MM.1S (cell line): Measurements from ENCODE around the gene ILF2.

Experiments
- DNase-seq: peaks from one replicate; pipeline ENCODE4 v3.0.0-alpha.2; 2015
- H2AFZ ChIP-seq: fragments of 300-600 bp; sonication (generic); 2 replicates; pipeline ENCODE4 v1.6.0; 2016; ENCODE audit warnings: antibody characterized with exemption, low read length
- H3F3A ChIP-seq: fragments of 300-600 bp; sonication (generic); 2 replicates; pipeline ENCODE4 v1.6.1; 2016; ENCODE audit warnings: mild to moderate bottlenecking, antibody characterized with exemption, low read length, moderate library complexity, mixed read lengths; ENCODE audit not compliant: insufficient read depth
- H3K27ac ChIP-seq: fragments of 300-600 bp; sonication (generic); 2 replicates; pipeline ENCODE4 v1.5.1; 2016; ENCODE audit warnings: mild to moderate bottlenecking, low read length
- H3K27me3 ChIP-seq: fragments of 300-600 bp; sonication (generic); replicated peaks from 2 replicates; pipeline ENCODE4 v1.6.0; 2016; ENCODE audit warnings: low read length; ENCODE audit not compliant: insufficient read depth
- H3K36me3 ChIP-seq: fragments of 300-600 bp; sonication (generic); replicated peaks from 2 replicates; pipeline ENCODE4 v1.6.1; 2016; ENCODE audit warnings: mild to moderate bottlenecking, low read length, mixed read lengths; ENCODE audit not compliant: insufficient read depth
- H3K4me1 ChIP-seq: fragments of 300-600 bp; sonication (generic); 2 replicates; pipeline ENCODE4 v1.6.1; 2016; ENCODE audit warnings: low read length, mixed read lengths
- H3K4me2 ChIP-seq: fragments of 300-600 bp; sonication (generic); 2 replicates; pipeline ENCODE4 v1.6.0; 2016; ENCODE audit warnings: low read depth, low read length
- H3K4me3 ChIP-seq: fragments of 300-600 bp; sonication (generic); 2 replicates; pipeline ENCODE4 v1.5.1; 2016; ENCODE audit warnings: low read length, mixed read lengths
- H3K79me2 ChIP-seq: fragments of 300-600 bp; sonication (generic); 2 replicates; pipeline ENCODE4 v1.6.1; 2016; ENCODE audit warnings: mixed run types, low read length, mixed read lengths
- H3K9ac ChIP-seq: fragments of 300-600 bp; sonication (generic); 2 replicates; pipeline ENCODE4 v1.6.1; 2016; ENCODE audit warnings: low read length, mixed read lengths
- H3K9me2 ChIP-seq: fragments of 300-600 bp; sonication (generic); replicated peaks from 2 replicates; pipeline ENCODE4 v1.6.1; 2016; ENCODE audit warnings: mild to moderate bottlenecking, low read length, mixed read lengths; ENCODE audit not compliant: insufficient read depth
- H3K9me3 ChIP-seq: fragments of 300-600 bp; sonication (generic); replicated peaks from 2 replicates; pipeline ENCODE4 v1.6.1; 2016; ENCODE audit warnings: mild to moderate bottlenecking, low read length, mixed read lengths; ENCODE audit not compliant: insufficient read depth
- H4K20me1 ChIP-seq: fragments of 300-600 bp; sonication (generic); 2 replicates; pipeline ENCODE4 v1.6.1; 2016; ENCODE audit warnings: mild to moderate bottlenecking, low read length, moderate library complexity, mixed read lengths; ENCODE audit not compliant: insufficient read depth
- CTCF ChIP-seq: fragments of 300-600 bp; sonication (generic); IDR thresholded peaks from 2 replicates; pipeline ENCODE4 v1.5.1; 2016; ENCODE audit warnings: antibody characterized with exemption, low read length, mixed read lengths
- EZH2 ChIP-seq: fragments of 300-600 bp; sonication (generic); optimal IDR thresholded peaks from 2 replicates; pipeline ENCODE3; 2017; ENCODE audit warnings: low read depth, mild to moderate bottlenecking, antibody characterized with exemption, low read length, mixed read lengths
- EZH2phosphoT487 ChIP-seq: fragments of 300-600 bp; sonication (generic); IDR thresholded peaks from 2 replicates; pipeline ENCODE4 v1.6.1; 2018; ENCODE audit warnings: antibody characterized with exemption, low read length

Gene ILF2

GRCh38 chr1:153631047-153632022 is 39.5 kb downstream of the ILF2 start:
- H4K20me1 ChIP-seq: no peaks in the 10 kb centered on the region
- no peaks in the 10 kb centered on the region for H3K27me3 ChIP-seq
- H3K79me2 ChIP-seq: peaks cover 23% of the 10 kb centered on the region
- H3K36me3 ChIP-seq: peaks cover 7% of the 10 kb centered on the region
- H3K4me1 ChIP-seq: peaks cover 4% of the 10 kb centered on the region; the same call in 1 of the 2 replicates
- TF ChIP-seq EZH2phosphoT487: no peak
- TF ChIP-seq CTCF: no peak
- no peak for TF ChIP-seq EZH2
- H3F3A ChIP-seq: peaks cover 5% of the 10 kb centered on the region
- no peak overlapping the region for H3K4me2 ChIP-seq
- no peak overlapping the region for H2AFZ ChIP-seq
- no peak for DNase-seq
- H3K4me3 ChIP-seq: no peak overlapping the region
- H3K27ac ChIP-seq: no peak overlapping the region
- H3K9me3 ChIP-seq: no peaks in the 10 kb centered on the region
- H3K9me2 ChIP-seq: no peaks in the 10 kb centered on the region
- no peak overlapping the region for H3K9ac ChIP-seq

- Histone ChIP-seq H3K9me3 (no peaks in the 10 kb centered on the region), H3K9me2 (no peaks in the 10 kb centered on the region), H3F3A (peaks cover 5% of the 10 kb centered on the region), H2AFZ (no peak overlapping the region), H3K27me3 (no peaks in the 10 kb centered on the region), H3K79me2 (peaks cover 14% of the 10 kb centered on the region), H3K9ac (no peak overlapping the region), H3K4me3 (no peak overlapping the region), H4K20me1 (no peaks in the 10 kb centered on the region), H3K4me1 (peaks cover 4% of the 10 kb centered on the region; the same call in 1 of the 2 replicates), H3K4me2 (no peak overlapping the region), H3K27ac (no peak overlapping the region), H3K36me3 (no peaks in the 10 kb centered on the region)
- TF ChIP-seq EZH2: no peak
- TF ChIP-seq CTCF: no peak
- TF ChIP-seq EZH2phosphoT487: no peak
- no peak for DNase-seq
Observed at GRCh38 chr1:153630384-153630783, 40.4 kb downstream of the ILF2 start.

GRCh38 chr1:153629971-153630370 is 40.8 kb downstream of the ILF2 start:
- Histone ChIP-seq H3K9me2 (no peaks in the 10 kb centered on the region), H3K27ac (no peak overlapping the region), H2AFZ (no peak overlapping the region), H3K4me2 (no peak overlapping the region), H4K20me1 (no peaks in the 10 kb centered on the region), H3K4me1 (peaks cover 4% of the 10 kb centered on the region; the same call in 1 of the 2 replicates), H3K79me2 (peaks cover 10% of the 10 kb centered on the region), H3F3A (peaks cover 5% of the 10 kb centered on the region), H3K9me3 (no peaks in the 10 kb centered on the region), H3K9ac (no peak overlapping the region), H3K27me3 (no peaks in the 10 kb centered on the region), H3K4me3 (no peak overlapping the region), H3K36me3 (no peaks in the 10 kb centered on the region)
- TF ChIP-seq EZH2 (no peak), CTCF (no peak), EZH2phosphoT487 (no peak)
- no peak for DNase-seq
